GM06990 (cell line): ENCODE measurements around the gene PCMT1.
A peak's percentile ranks its signal among the peaks of the same experiment; 100 is the strongest.
"Not testable (repeated sequence)": the region's sequence is repeated elsewhere in the genome, so short reads cannot be mapped to it uniquely, and the experiment has no call there.

Source experiments
- DNase-seq: peaks from one replicate; pipeline ENCODE4 v3.0.0-alpha.2; 2011; ENCODE audit not compliant: insufficient read length; ENCODE audit errors: extremely low read depth
- H3K27me3 ChIP-seq: replicated peaks from 2 replicates; pipeline ENCODE4 v1.6.0; 2011; ENCODE audit warnings: low read length; ENCODE audit not compliant: control insufficient read depth, insufficient read depth
- H3K36me3 ChIP-seq: 2 replicates; pipeline ENCODE4 v1.5.1; 2011; ENCODE audit warnings: low read length; ENCODE audit not compliant: control insufficient read depth, insufficient read depth
- H3K4me3 ChIP-seq: replicated peaks from 2 replicates; pipeline ENCODE4 v1.5.1; 2011; ENCODE audit warnings: low read depth, mild to moderate bottlenecking, control low read depth, low read length
- CTCF ChIP-seq: IDR thresholded peaks from 2 replicates; pipeline ENCODE4 v1.5.1; 2011; ENCODE audit warnings: low read length, control low read depth, mild to moderate bottlenecking, inconsistent platforms; ENCODE audit not compliant: insufficient read depth, poor library complexity, severe bottlenecking

The PCMT1 gene

GRCh38 chr6:149734915-149735314 lies 14.6 kb upstream of the PCMT1 start:
- no peak for TF ChIP-seq CTCF
- H3K36me3 ChIP-seq, result peaks cover 9% of the 10 kb centered on the region

DNA sequence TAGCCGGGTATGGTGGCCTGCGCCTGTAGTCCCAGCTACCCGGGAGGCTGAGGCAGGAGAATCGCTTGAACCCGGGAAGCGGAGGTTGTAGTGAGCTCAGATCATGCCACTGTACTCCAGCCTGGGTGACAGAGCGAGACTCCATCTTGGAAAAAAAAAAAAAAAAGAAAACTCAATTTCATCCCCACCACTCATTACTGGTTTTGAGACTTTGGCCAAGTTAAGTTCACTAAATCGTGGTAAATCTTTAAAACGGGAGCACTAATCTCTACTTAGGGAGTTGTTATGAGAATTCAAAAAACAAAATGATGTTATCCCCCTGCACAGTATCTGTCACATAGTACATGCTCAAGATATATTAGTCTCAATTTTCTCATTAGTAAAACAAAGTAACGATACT lies 4.3 kb upstream of the PCMT1 start:
- H3K4me3 ChIP-seq, result peak overlapping the region; percentile 94
- not testable (repeated sequence) for H3K36me3 ChIP-seq, H3K27me3 ChIP-seq, DNase-seq

More at GRCh38 chr6:149734915-149735314, 14.6 kb upstream of the PCMT1 start:
- H3K4me3 ChIP-seq, result no peak overlapping the region
- no peaks in the 10 kb centered on the region for H3K27me3 ChIP-seq
- no peak for DNase-seq

GRCh38 chr6:149746147-149746946 lies 3.2 kb upstream of the PCMT1 start, which contains the start of gene NUP43:
TSS of gene NUP43 (minus strand) at chr6:149746529. CDS start at chr6:149746495, 34 bp downstream.
- TF ChIP-seq CTCF, result peak; percentile 25
- Histone ChIP-seq H3K36me3 (no peaks in the 10 kb centered on the region; the same call in none of the 2 replicates), H3K27me3 (no peaks in the 10 kb centered on the region), H3K4me3 (peak within 1 kb of the TSS; percentile 94)
- DNase-seq, result peak; percentile 86

- DNase-seq, H3K36me3 ChIP-seq, H3K27me3 ChIP-seq: not testable (repeated sequence)
- peak overlapping the region; percentile 100 for H3K4me3 ChIP-seq
Observed at GRCh38 chr6:149749082-149749593, 403 bp upstream of the PCMT1 start.

DNA sequence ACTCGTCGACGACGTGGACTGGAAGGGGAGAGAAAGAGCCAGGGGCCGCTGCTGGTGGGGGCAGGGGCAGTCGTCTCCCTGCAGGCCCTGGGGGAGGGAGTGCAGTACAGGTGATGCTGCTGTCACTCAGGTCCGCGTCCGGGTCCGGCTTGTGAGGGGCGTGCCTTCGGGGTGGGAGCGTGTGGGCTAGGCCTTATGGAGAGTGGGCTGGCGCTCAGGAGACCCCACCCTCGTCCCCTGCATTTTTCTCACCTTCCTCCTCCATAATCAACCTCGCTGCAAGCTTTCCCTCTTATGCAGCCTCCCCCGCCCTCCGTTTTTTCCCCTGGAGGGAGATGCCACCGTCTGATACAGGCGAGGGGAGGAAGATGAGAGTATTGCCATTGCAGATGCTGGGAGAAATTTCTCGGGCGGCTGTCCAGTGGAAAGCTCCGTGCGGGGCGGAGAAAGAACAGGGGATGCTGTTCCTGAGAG lies 632 bp downstream of the PCMT1 start:
- no peak for TF ChIP-seq CTCF
- no peak for DNase-seq
- H3K36me3 ChIP-seq, result no peaks in the 10 kb centered on the region
- H3K4me3 ChIP-seq, result peak overlapping the region; percentile 100
- no peaks in the 10 kb centered on the region for H3K27me3 ChIP-seq

DNA sequence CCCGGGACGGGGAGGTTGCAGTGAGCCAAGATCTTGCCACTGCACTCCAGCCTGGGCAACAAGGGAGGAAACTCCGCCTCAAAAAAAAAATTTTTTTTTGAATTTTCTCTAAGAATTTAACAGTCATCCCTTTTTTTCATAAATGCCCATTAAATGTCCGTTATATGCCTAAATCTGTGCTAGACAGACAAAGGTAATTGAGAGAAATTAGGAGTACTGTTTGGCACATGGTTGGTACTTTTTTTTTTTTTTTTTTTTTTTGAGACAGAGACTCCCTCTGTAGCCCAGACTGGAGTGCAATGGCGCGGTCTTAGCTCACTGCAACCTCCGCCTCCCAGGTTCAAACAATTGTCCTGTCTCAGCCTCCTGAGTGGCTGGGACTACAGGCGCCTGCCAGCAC lies 1.7 kb downstream of the PCMT1 start:
- no peak for TF ChIP-seq CTCF
- no peaks in the 10 kb centered on the region for H3K27me3 ChIP-seq
- no peak overlapping the region for H3K4me3 ChIP-seq
- no peaks in the 10 kb centered on the region for H3K36me3 ChIP-seq
- DNase-seq, result no peak

DNA sequence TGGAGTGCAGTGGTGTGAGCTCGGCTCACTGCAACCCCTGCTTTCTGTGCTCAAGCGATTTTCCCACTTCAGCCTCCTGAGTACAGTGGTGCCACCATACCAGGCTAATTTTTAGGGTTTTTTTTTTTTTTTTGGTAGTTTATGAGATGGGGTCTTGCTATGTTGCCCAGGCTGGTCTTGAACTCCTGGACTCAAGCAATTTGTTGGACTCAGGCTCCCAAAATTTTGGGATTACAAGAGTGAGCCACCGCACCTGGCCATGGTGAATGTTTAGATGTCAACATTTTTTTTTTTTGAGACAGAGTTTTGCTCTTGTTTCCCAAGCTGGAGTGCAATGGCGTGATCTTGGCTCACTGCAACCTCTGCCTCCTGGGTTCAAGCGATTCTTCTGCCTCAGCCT lies 2.4 kb downstream of the PCMT1 start:
- H3K36me3 ChIP-seq, H3K4me3 ChIP-seq, DNase-seq, H3K27me3 ChIP-seq: not testable (repeated sequence)
